GM19035 (cell line): ENCODE data around the gene MUCL3.
"Not testable (repeated sequence)": the region's sequence is repeated elsewhere in the genome, so short reads cannot be mapped to it uniquely, and the experiment has no call there.

Source experiments
- ATAC-seq: cut with Tn5 transposase; IDR thresholded peaks from one replicate; pipeline ENCODE4 v1.9.1; 2021; ENCODE audit not compliant: unreplicated experiment

Gene MUCL3

GRCh38 chr6:30937265-30937664 is 3.5 kb upstream of the MUCL3 start:
- ATAC-seq: no peak

- ATAC-seq: no peak
Measured at GRCh38 chr6:30938730-30939129, 2.0 kb upstream of the MUCL3 start.

- ATAC-seq: no peak
Measured at GRCh38 chr6:30939473-30939872, 1.3 kb upstream of the MUCL3 start.

GRCh38 chr6:30942338-30943060 is 1.7 kb downstream of the MUCL3 start:
- ATAC-seq: no peak

- no peak for ATAC-seq
Measured at GRCh38 chr6:30944051-30944450, 3.3 kb downstream of the MUCL3 start.

- no peak for ATAC-seq
Measured at GRCh38 chr6:30945281-30945680, 4.5 kb downstream of the MUCL3 start.

GRCh38 chr6:30947231-30947630 is 6.5 kb downstream of the MUCL3 start:
- no peak for ATAC-seq

- no peak for ATAC-seq
Measured at GRCh38 chr6:30948811-30949210, 8.0 kb downstream of the MUCL3 start.

GRCh38 chr6:30951907-30952469 is 11.2 kb downstream of the MUCL3 start:
- no peak for ATAC-seq

GRCh38 chr6:30954631-30955366 is 14.0 kb downstream of the MUCL3 start:
- no peak for ATAC-seq

GRCh38 chr6:30955367-30956042 is 14.7 kb downstream of the MUCL3 start:
- ATAC-seq: no peak

- ATAC-seq: no peak
Measured at GRCh38 chr6:30957716-30958115, 16.9 kb downstream of the MUCL3 start.

- ATAC-seq: no peak
Measured at GRCh38 chr6:30960907-30961673, 20.3 kb downstream of the MUCL3 start.

- no peak for ATAC-seq
Measured at GRCh38 chr6:30962716-30963115, 21.9 kb downstream of the MUCL3 start.

- no peak for ATAC-seq
Measured at GRCh38 chr6:30963641-30964040, 22.9 kb downstream of the MUCL3 start.

GRCh38 chr6:30964075-30964474 is 23.3 kb downstream of the MUCL3 start:
- no peak for ATAC-seq

GRCh38 chr6:30965140-30965601 is 24.4 kb downstream of the MUCL3 start:
- ATAC-seq: no peak

GRCh38 chr6:30966154-30966553 is 25.4 kb downstream of the MUCL3 start:
- ATAC-seq: no peak

GRCh38 chr6:30969171-30969570 is 28.4 kb downstream of the MUCL3 start:
- not testable (repeated sequence) for ATAC-seq

- no peak for ATAC-seq
Measured at GRCh38 chr6:30970946-30971345, 30.2 kb downstream of the MUCL3 start.

GRCh38 chr6:30972816-30973215 is 32.0 kb downstream of the MUCL3 start:
- no peak for ATAC-seq
